HCT116 (cell line): Measurements from ENCODE around the gene EXOSC9. TPM values are rescaled to one million over a fixed set of nuclear protein-coding genes. Genes with fewer than 3 reads are reported as not detected.

Experiments used
- ATAC-seq: fragments of 200-7000 bp; cut with Tn5 transposase; 2 replicates; pipeline ENCODE4 v1.9.1; 2020; ENCODE audit warnings: mild to moderate bottlenecking, moderate library complexity
- BruUV-seq: library from RNA; stranded (reverse); fragments of 400-500 nt; replicated peaks from 2 replicates; lab custom pipeline; 2021; lab: Mats Ljungman, UMichigan
- CTCF ChIA-PET: fragments of 300-600 bp; sonication (Branson Sonifier 250); formaldehyde crosslinking; loops from one replicate; lab custom pipeline; 2021; ENCODE audit warnings: antibody characterized with exemption; lab: Charles Lee
- POLR2A ChIA-PET: fragments of 300-600, 350-600 bp; sonication (Branson Sonifier 250); formaldehyde crosslinking; loops from one replicate; lab custom pipeline; 2021; ENCODE audit warnings: antibody characterized with exemption; lab: Charles Lee
- RAD21 ChIA-PET, 2 experiments: fragments of 300-600 bp; sonication (Branson Sonifier 250); formaldehyde crosslinking; loops; one replicate each; lab custom pipeline; 2023; ENCODE audit warnings: low total read pairs in 2 of 2; ENCODE audit not compliant: uncharacterized antibody in 2 of 2, unreplicated experiment in 2 of 2, low non-redundant PET in 1 of 2; lab: Charles Lee
- DNase-seq: peaks from one replicate; pipeline ENCODE4 v3.0.0-alpha.2; 2010; ENCODE audit warnings: low read depth, low spot score
- H2AFZ ChIP-seq: fragments of 200-600 bp; shearing (Covaris generic), sonication (generic); 2 replicates; pipeline ENCODE4 v1.6.1; 2017; ENCODE audit warnings: low read depth, mixed run types, mixed read lengths, antibody characterized with exemption, low read length; ENCODE audit not compliant: poor library complexity, severe bottlenecking
- H3K27ac ChIP-seq: 2 replicates; pipeline ENCODE4 v1.5.1; 2012; ENCODE audit warnings: low read depth, low read length
- H3K27me3 ChIP-seq: fragments of 200-600 bp; sonication (generic); 2 replicates; pipeline ENCODE4 v1.6.1; 2016; ENCODE audit warnings: mixed run types, low read length, mixed read lengths; ENCODE audit not compliant: insufficient read depth
- H3K36me3 ChIP-seq, 2 experiments: fragments of 200-500 bp in 1 of 2; fragments of 200-600 bp in 1 of 2; sonication (Bioruptor generic) in 1 of 2; sonication (generic) in 1 of 2; 2 replicates each; pipeline versions ENCODE4 v1.5.1 to v1.6.1; 2014 to 2016; ENCODE audit warnings: low read length in 2 of 2, inconsistent platforms in 1 of 2, mixed read lengths in 1 of 2, mixed run types in 1 of 2; ENCODE audit not compliant: insufficient read depth in 2 of 2, control insufficient read depth in 1 of 2
- H3K4me1 ChIP-seq, 2 experiments: fragments of 200-600 bp in 1 of 2; sonication (generic) in 1 of 2; 2 replicates each; pipeline versions ENCODE4 v1.5.1 to v1.6.1; 2012 to 2017; ENCODE audit warnings: low read length in 2 of 2, inconsistent platforms in 1 of 2, mild to moderate bottlenecking in 1 of 2, mixed read lengths in 1 of 2, mixed run types in 1 of 2, moderate library complexity in 1 of 2; ENCODE audit not compliant: insufficient read depth in 2 of 2, control insufficient read depth in 1 of 2
- H3K4me2 ChIP-seq: fragments of 200-600 bp; sonication (generic); 2 replicates; pipeline ENCODE4 v1.6.1; 2017; ENCODE audit warnings: mixed run types, low read length, mixed read lengths
- H3K4me3 ChIP-seq, 2 experiments: fragments of 200-600 bp in 1 of 2; sonication (generic) in 1 of 2; replicated peaks in 1 of 2; 2 replicates each; pipeline ENCODE4 v1.5.1; 2011 to 2016; ENCODE audit warnings: low read length in 2 of 2, control low read depth in 1 of 2, low read depth in 1 of 2, mild to moderate bottlenecking in 1 of 2, mixed read lengths in 1 of 2, mixed run types in 1 of 2
- H3K79me2 ChIP-seq: fragments of 200-600 bp; sonication (generic); 2 replicates; pipeline ENCODE4 v1.6.1; 2017; ENCODE audit warnings: mild to moderate bottlenecking, mixed run types, low read length, moderate library complexity, mixed read lengths; ENCODE audit not compliant: insufficient read depth
- H3K9ac ChIP-seq: fragments of 200-600 bp; sonication (generic); 2 replicates; pipeline ENCODE4 v1.6.1; 2016; ENCODE audit warnings: low read length, mixed read lengths
- H3K9me2 ChIP-seq: fragments of 200-600 bp; sonication (generic), shearing (Covaris generic); 2 replicates; pipeline ENCODE4 v1.6.1; 2017; ENCODE audit warnings: mixed run types, mild to moderate bottlenecking, moderate library complexity; ENCODE audit not compliant: insufficient read depth
- H3K9me3 ChIP-seq, 2 experiments: fragments of 200-500 bp in 1 of 2; fragments of 200-600 bp in 1 of 2; sonication (Bioruptor generic) in 1 of 2; sonication (generic) in 1 of 2; 2 replicates each; pipeline ENCODE4 v1.6.1; 2014 to 2017; ENCODE audit warnings: low read length in 2 of 2, mixed read lengths in 2 of 2, inconsistent platforms in 1 of 2, low read depth in 1 of 2, mild to moderate bottlenecking in 1 of 2, mixed run types in 1 of 2, moderate library complexity in 1 of 2; ENCODE audit not compliant: control insufficient read depth in 1 of 2, insufficient read depth in 1 of 2
- H4K20me1 ChIP-seq: fragments of 200-600 bp; sonication (generic), shearing (Covaris generic); 2 replicates; pipeline ENCODE4 v1.6.1; 2017; ENCODE audit warnings: mixed run types, mild to moderate bottlenecking, moderate library complexity; ENCODE audit not compliant: insufficient read depth
- CBX3 ChIP-seq: IDR thresholded peaks from 2 replicates; pipeline ENCODE4 v1.6.1; 2012; ENCODE audit warnings: low read depth
- CEBPB ChIP-seq: IDR thresholded peaks from 2 replicates; pipeline ENCODE4 v1.6.1; 2012; ENCODE audit warnings: low read depth
- EGR1 ChIP-seq: IDR thresholded peaks from 2 replicates; pipeline ENCODE4 v1.6.1; 2012; ENCODE audit warnings: low read depth
- EZH2 ChIP-seq: fragments of 200-600 bp; sonication (generic); IDR thresholded peaks from 2 replicates; pipeline ENCODE4 v1.6.1; 2017; ENCODE audit warnings: antibody characterized with exemption, mixed run types
- EZH2phosphoT487 ChIP-seq: fragments of 200-600 bp; IDR thresholded peaks from 2 replicates; pipeline ENCODE4 v1.6.1; 2018; ENCODE audit warnings: antibody characterized with exemption, borderline replicate concordance
- FOSL1 ChIP-seq: IDR thresholded peaks from 2 replicates; pipeline ENCODE4 v1.6.1; 2012; ENCODE audit warnings: low read depth
- MAX ChIP-seq: IDR thresholded peaks from 2 replicates; pipeline ENCODE4 v1.6.1; 2012
- POLR2A ChIP-seq: IDR thresholded peaks from 2 replicates; pipeline ENCODE4 v1.7.0; 2011; ENCODE audit warnings: borderline replicate concordance; ENCODE audit not compliant: insufficient read depth, insufficient read length; ENCODE audit errors: extremely low read depth
- RAD21 ChIP-seq: IDR thresholded peaks from 2 replicates; pipeline ENCODE4 v1.6.1; 2012; ENCODE audit warnings: low read depth, mild to moderate bottlenecking
- SIN3A ChIP-seq: IDR thresholded peaks from 2 replicates; pipeline ENCODE4 v1.6.1; 2012; ENCODE audit warnings: low read depth
- SP1 ChIP-seq: IDR thresholded peaks from 2 replicates; pipeline ENCODE4 v1.6.1; 2012; ENCODE audit warnings: low read depth
- YY1 ChIP-seq: IDR thresholded peaks from 2 replicates; pipeline ENCODE4 v1.6.1; 2011; ENCODE audit warnings: low read length, low read depth, moderate library complexity, mild to moderate bottlenecking; ENCODE audit not compliant: insufficient replicate concordance; ENCODE audit errors: extremely low read depth
- ZBTB33 ChIP-seq: IDR thresholded peaks from 2 replicates; pipeline ENCODE4 v1.6.1; 2011; ENCODE audit warnings: mild to moderate bottlenecking, low read length, moderate library complexity; ENCODE audit not compliant: insufficient replicate concordance; ENCODE audit errors: extremely low read depth
- ZFX ChIP-seq: fragments of 450-650 bp; IDR thresholded peaks from 2 replicates; pipeline ENCODE4 v1.6.1; 2017
- intact Hi-C: fragments of 100-400 bp; cut with micrococcal nuclease; formaldehyde crosslinking; loops from 2 replicates; pipeline ENCODE4 v1.10.0; 2022
- total RNA-seq: library from RNA; stranded (reverse); gene quantifications from one replicate; pipeline ENCODE4 v1.2.1, GENCODE V29; 2021; ENCODE audit not compliant: unreplicated experiment

The EXOSC9 gene
- total RNA-seq, 1 experiment from 2014 or later: 58.6 TPM

- DNase-seq: no peak
- intact Hi-C loops: no loop called here
- Histone ChIP-seq H3K4me1 (no peaks in the 10 kb centered on the region), H3K9me2 (no peaks in the 10 kb centered on the region), H3K9ac (no peak overlapping the region), H3K79me2 (no peaks in the 10 kb centered on the region), H3K36me3 (no peaks in the 10 kb centered on the region), H2AFZ (no peak overlapping the region), H3K4me3 (no peak overlapping the region), H3K9me3 (no peaks in the 10 kb centered on the region), H3K27me3 (no peaks in the 10 kb centered on the region), H3K4me2 (no peak overlapping the region), H4K20me1 (no peaks in the 10 kb centered on the region)
- CTCF ChIA-PET: no interaction called here
- POLR2A ChIA-PET: no interaction called here
- no peak for ATAC-seq
- no TSS peak for BruUV-seq
- RAD21 ChIA-PET: no interaction called here
- TF ChIP-seq CEBPB: no peak
- TF ChIP-seq EZH2phosphoT487: no peak
- no peak for TF ChIP-seq MAX
- no peak for TF ChIP-seq SP1
- no peak for TF ChIP-seq SIN3A
- TF ChIP-seq ZBTB33: no peak
- TF ChIP-seq CBX3: no peak
- TF ChIP-seq YY1: no peak
- no peak for TF ChIP-seq RAD21
- TF ChIP-seq EZH2: no peak
- TF ChIP-seq FOSL1: no peak
- TF ChIP-seq EGR1: no peak
- TF ChIP-seq POLR2A: no peak
- TF ChIP-seq ZFX: no peak
- TF ChIP-seq, all 23 proteins: peak for 0
- H3K27ac ChIP-seq: no peak overlapping the region
Measured at GRCh38 chr4:121760205-121760604, 40.9 kb upstream of the EXOSC9 start.
